DOHH2 (cell line): Measurements from ENCODE around the gene SLMAP.
"Not testable (repeated sequence)": the region's sequence is repeated elsewhere in the genome, so short reads cannot be mapped to it uniquely, and the experiment has no call there.

Source experiments
- EZH2phosphoT487 ChIP-seq: fragments of 200-600 bp; sonication (generic); IDR thresholded peaks from 2 replicates; pipeline ENCODE4 v1.6.1; 2017; ENCODE audit warnings: borderline replicate concordance, mild to moderate bottlenecking, antibody characterized with exemption, low read length, moderate library complexity, mixed read lengths
- TF ChIP-seq, protein P1 (sequence below): fragments of 200-600 bp; sonication (generic); IDR thresholded peaks from one replicate; pipeline ENCODE4 v1.5.1; 2014; ENCODE audit warnings: antibody characterized with exemption, mild to moderate bottlenecking, low read depth, low read length; ENCODE audit not compliant: poor library complexity, severe bottlenecking

GRCh38 chr3:57884436-57884835 is 128.3 kb downstream of the SLMAP start:
- TF ChIP-seq, protein P1, sequence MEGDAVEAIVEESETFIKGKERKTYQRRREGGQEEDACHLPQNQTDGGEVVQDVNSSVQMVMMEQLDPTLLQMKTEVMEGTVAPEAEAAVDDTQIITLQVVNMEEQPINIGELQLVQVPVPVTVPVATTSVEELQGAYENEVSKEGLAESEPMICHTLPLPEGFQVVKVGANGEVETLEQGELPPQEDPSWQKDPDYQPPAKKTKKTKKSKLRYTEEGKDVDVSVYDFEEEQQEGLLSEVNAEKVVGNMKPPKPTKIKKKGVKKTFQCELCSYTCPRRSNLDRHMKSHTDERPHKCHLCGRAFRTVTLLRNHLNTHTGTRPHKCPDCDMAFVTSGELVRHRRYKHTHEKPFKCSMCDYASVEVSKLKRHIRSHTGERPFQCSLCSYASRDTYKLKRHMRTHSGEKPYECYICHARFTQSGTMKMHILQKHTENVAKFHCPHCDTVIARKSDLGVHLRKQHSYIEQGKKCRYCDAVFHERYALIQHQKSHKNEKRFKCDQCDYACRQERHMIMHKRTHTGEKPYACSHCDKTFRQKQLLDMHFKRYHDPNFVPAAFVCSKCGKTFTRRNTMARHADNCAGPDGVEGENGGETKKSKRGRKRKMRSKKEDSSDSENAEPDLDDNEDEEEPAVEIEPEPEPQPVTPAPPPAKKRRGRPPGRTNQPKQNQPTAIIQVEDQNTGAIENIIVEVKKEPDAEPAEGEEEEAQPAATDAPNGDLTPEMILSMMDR, result not testable (repeated sequence)
- TF ChIP-seq EZH2phosphoT487, result not testable (repeated sequence)
